Endothelial cell of umbilical vein (primary cell): Measurements from ENCODE around the gene PTF1A. TPM values are rescaled to one million over a fixed set of nuclear protein-coding genes. Genes with fewer than 3 reads are reported as not detected.

ENCODE experiments used
- BruUV-seq: library from RNA; stranded (reverse); fragments of 400-500 nt; replicated peaks from 2 replicates; lab custom pipeline; 2021; lab: Mats Ljungman, UMichigan
- CTCF ChIA-PET: fragments of 300-600, 350-600 bp; sonication (Branson Sonifier 250); formaldehyde crosslinking; loops from one replicate; lab custom pipeline; 2021; ENCODE audit warnings: antibody characterized with exemption, inconsistent platforms; lab: Charles Lee
- POLR2A ChIA-PET: fragments of 300-600, 350-600 bp; sonication (Branson Sonifier 250); formaldehyde crosslinking; loops from one replicate; lab custom pipeline; 2021; ENCODE audit warnings: antibody characterized with exemption, inconsistent platforms; lab: Charles Lee
- DNase-seq: peaks from one replicate; pipeline ENCODE4 v3.0.0-alpha.2; 2011; ENCODE audit warnings: low read depth, low spot score
- FAIRE-seq: peaks from 2 replicates; lab custom pipeline; 2011; peaks lifted over from hg19 to GRCh38; lab: Jason Lieb, UNC
- H2AFZ ChIP-seq: 2 replicates; pipeline ENCODE4 v1.6.0; 2012; ENCODE audit warnings: low read depth, low read length, control low read depth, inconsistent platforms
- H3K27ac ChIP-seq: 2 replicates; pipeline ENCODE4 v1.5.1; 2011; ENCODE audit warnings: low read depth, mild to moderate bottlenecking, control low read depth, low read length, moderate library complexity; ENCODE audit not compliant: insufficient read depth
- H3K27me3 ChIP-seq, 2 experiments: 2 replicates each; pipeline versions ENCODE4 v1.6.0 to v1.6.1; 2011; ENCODE audit warnings: low read length in 2 of 2, mixed read lengths in 1 of 2; ENCODE audit not compliant: control insufficient read depth in 2 of 2, insufficient read depth in 2 of 2
- H3K36me3 ChIP-seq, 2 experiments: 2 replicates in 1 of 2; 3 replicates in 1 of 2; pipeline ENCODE4 v1.5.1; 2011; ENCODE audit warnings: low read length in 2 of 2, mild to moderate bottlenecking in 1 of 2, moderate library complexity in 1 of 2; ENCODE audit not compliant: control insufficient read depth in 2 of 2, insufficient read depth in 2 of 2; ENCODE audit errors: extremely low read depth in 1 of 2
- H3K4me1 ChIP-seq: 3 replicates; pipeline ENCODE4 v1.5.1; 2011; ENCODE audit warnings: mild to moderate bottlenecking, low read length; ENCODE audit not compliant: control insufficient read depth, insufficient read depth; ENCODE audit errors: extremely low read depth
- H3K4me2 ChIP-seq: 2 replicates; pipeline ENCODE4 v1.6.1; 2011; ENCODE audit warnings: low read length, control low read depth, mixed read lengths; ENCODE audit not compliant: insufficient read depth
- H3K4me3 ChIP-seq, 3 experiments: fragments of 200-600 bp in 1 of 3; sonication (generic), shearing (Covaris generic) in 1 of 3; replicated peaks in 1 of 3; 2 replicates each; pipeline ENCODE4 v1.5.1; 2011 to 2016; ENCODE audit warnings: control low read depth in 3 of 3, low read length in 3 of 3, mild to moderate bottlenecking in 2 of 3, inconsistent platforms in 1 of 3, low read depth in 1 of 3, moderate library complexity in 1 of 3; ENCODE audit not compliant: insufficient read depth in 1 of 3
- H3K79me2 ChIP-seq: 2 replicates; pipeline ENCODE4 v1.6.0; 2012; ENCODE audit warnings: low read length, inconsistent platforms; ENCODE audit not compliant: control insufficient read depth, insufficient read depth
- H3K9ac ChIP-seq: replicated peaks from 2 replicates; pipeline ENCODE3; 2011; ENCODE audit warnings: low read length, control low read depth; ENCODE audit not compliant: insufficient read depth; ENCODE audit errors: extremely low read depth
- H3K9me1 ChIP-seq: replicated peaks from 3 replicates; pipeline ENCODE4 v1.6.0; 2011; ENCODE audit warnings: mild to moderate bottlenecking, low read length; ENCODE audit not compliant: control insufficient read depth, insufficient read depth; ENCODE audit errors: extremely low read depth
- H3K9me3 ChIP-seq: replicated peaks from 2 replicates; pipeline ENCODE4 v1.5.1; 2012; ENCODE audit warnings: low read length, inconsistent platforms; ENCODE audit not compliant: control insufficient read depth, insufficient read depth
- H4K20me1 ChIP-seq: replicated peaks from 2 replicates; pipeline ENCODE3; 2011; ENCODE audit warnings: mild to moderate bottlenecking, low read length; ENCODE audit not compliant: control insufficient read depth, insufficient read depth; ENCODE audit errors: extremely low read depth
- CTCF ChIP-seq, 2 donors: IDR thresholded peaks; 1 replicate in 1 of 2; 2 replicates in 1 of 2; pipeline ENCODE4 v1.5.1; 2011; ENCODE audit warnings: low read length in 2 of 2, mild to moderate bottlenecking in 2 of 2, moderate library complexity in 2 of 2, control low read depth in 1 of 2, inconsistent platforms in 1 of 2, low read depth in 1 of 2; ENCODE audit not compliant: insufficient read depth in 1 of 2; ENCODE audit errors: extremely low read depth in 1 of 2
- EZH2 ChIP-seq: IDR thresholded peaks from 2 replicates; pipeline ENCODE4 v1.6.1; 2012; ENCODE audit warnings: borderline replicate concordance, low read depth, mild to moderate bottlenecking, moderate library complexity, low read length, inconsistent platforms; ENCODE audit not compliant: severe bottlenecking
- FOS ChIP-seq: IDR thresholded peaks from 2 replicates; pipeline ENCODE4 v1.6.1; 2011; ENCODE audit warnings: mild to moderate bottlenecking, low read length, moderate library complexity, borderline replicate concordance; ENCODE audit not compliant: insufficient read depth
- GATA2 ChIP-seq: IDR thresholded peaks from 2 replicates; pipeline ENCODE4 v1.7.0; 2011; ENCODE audit warnings: low read depth, mild to moderate bottlenecking, moderate library complexity, mixed read lengths, low read length; ENCODE audit not compliant: insufficient read length, insufficient read depth
- JUN ChIP-seq: IDR thresholded peaks from 2 replicates; pipeline ENCODE4 v1.6.1; 2011; ENCODE audit warnings: borderline replicate concordance, low read depth; ENCODE audit not compliant: insufficient read length, insufficient read depth
- MAX ChIP-seq: IDR thresholded peaks from 2 replicates; pipeline ENCODE4 v1.6.1; 2011; ENCODE audit not compliant: insufficient read depth, insufficient read length
- MYC ChIP-seq: IDR thresholded peaks from one replicate; pipeline ENCODE4 v1.6.1; 2011; ENCODE audit warnings: mild to moderate bottlenecking, low read depth, low read length
- POLR2A ChIP-seq: IDR thresholded peaks from 2 replicates; pipeline ENCODE4 v1.6.1; 2012; ENCODE audit warnings: low read depth, mild to moderate bottlenecking, control low read depth, low read length
- POLR2AphosphoS5 ChIP-seq: IDR thresholded peaks from 2 replicates; pipeline ENCODE4 v1.6.1; 2012; ENCODE audit warnings: low read depth, mild to moderate bottlenecking, control low read depth, low read length, moderate library complexity; ENCODE audit not compliant: insufficient read depth
- dilution Hi-C: fragments of 300-500 bp; cut with MboI; formaldehyde crosslinking; loops from one replicate; pipeline ENCODE4 v1.15.0; 2019; ENCODE audit warnings: low sequenced_read_pairs; ENCODE audit not compliant: extremely low pct_ligation_motif_present
- intact Hi-C: fragments of 100-400 bp; cut with micrococcal nuclease; formaldehyde crosslinking; loops from one replicate; pipeline ENCODE4 v1.10.0; 2022
- polyA plus RNA-seq, 4 experiments: library from polyadenylated mRNA; depleted of rRNA in 3 of 4; stranded (reverse) in 3 of 4; unstranded in 1 of 4; fragments of >200 nt; gene quantifications; 2 replicates each; pipeline versions ENCODE4 v1.2.1 to v1.2.3, GENCODE V29; 2011 to 2012; ENCODE audit warnings: missing spikeins in 1 of 4
- total RNA-seq: library from RNA; stranded (reverse); gene quantifications from 2 replicates; pipeline ENCODE4 v1.2.3, GENCODE V29; 2021

The PTF1A gene
- total and polyA plus RNA-seq, 2 donors (not counting 3 experiments of a cell fraction or from before 2014, with no cell fraction given) = not detected

GRCh38 chr10:23187155-23187554 is 5.0 kb upstream of the PTF1A start:
- no peak for TF ChIP-seq MAX
- no peak for TF ChIP-seq EZH2
- no peak for TF ChIP-seq CTCF (IDR thresholded peaks at IDR 0.05; ENCODE audit: extremely low read depth in 1 of 2, insufficient read depth in 1 of 2, low read depth in 1 of 2, low read length in 2 of 2)
- TF ChIP-seq POLR2A = no peak
- no peak for TF ChIP-seq POLR2AphosphoS5
- TF ChIP-seq GATA2 = no peak
- TF ChIP-seq MYC = no peak
- TF ChIP-seq JUN = no peak
- TF ChIP-seq FOS = no peak
- no peak overlapping the region for H3K4me3 ChIP-seq
- DNase-seq (no peak), FAIRE-seq (no peak)
- H4K20me1 ChIP-seq = no peaks in the 10 kb centered on the region
- BruUV-seq = no TSS peak
- no peaks in the 10 kb centered on the region for H3K36me3 ChIP-seq
- POLR2A ChIA-PET = no interaction called here
- no peak overlapping the region for H3K27ac ChIP-seq
- H3K4me2 ChIP-seq = no peak overlapping the region
- dilution Hi-C loops = no loop called here
- CTCF ChIA-PET = no interaction called here
- H2AFZ ChIP-seq = no peak overlapping the region
- intact Hi-C loops = no loop called here
- no peaks in the 10 kb centered on the region for H3K9me1 ChIP-seq
- no peaks in the 10 kb centered on the region for H3K79me2 ChIP-seq
- H3K27me3 ChIP-seq = peaks cover 22 to 24% of the 10 kb centered on the region in 2 experiments
- no peaks in the 10 kb centered on the region for H3K4me1 ChIP-seq
- H3K9ac ChIP-seq = no peak overlapping the region
- H3K9me3 ChIP-seq = no peaks in the 10 kb centered on the region
